ENCODE measurements around the gene GAS5. TPM values are rescaled to one million over a fixed set of nuclear protein-coding genes. Genes with fewer than 3 reads are reported as not detected.

Gene GAS5
- total and polyA plus RNA-seq, 9 of the 15 experiments (the other 6 are each of a cell fraction or from before 2014, with no cell fraction given), result 565 to 1,860 (median 1,006) TPM

DNA sequence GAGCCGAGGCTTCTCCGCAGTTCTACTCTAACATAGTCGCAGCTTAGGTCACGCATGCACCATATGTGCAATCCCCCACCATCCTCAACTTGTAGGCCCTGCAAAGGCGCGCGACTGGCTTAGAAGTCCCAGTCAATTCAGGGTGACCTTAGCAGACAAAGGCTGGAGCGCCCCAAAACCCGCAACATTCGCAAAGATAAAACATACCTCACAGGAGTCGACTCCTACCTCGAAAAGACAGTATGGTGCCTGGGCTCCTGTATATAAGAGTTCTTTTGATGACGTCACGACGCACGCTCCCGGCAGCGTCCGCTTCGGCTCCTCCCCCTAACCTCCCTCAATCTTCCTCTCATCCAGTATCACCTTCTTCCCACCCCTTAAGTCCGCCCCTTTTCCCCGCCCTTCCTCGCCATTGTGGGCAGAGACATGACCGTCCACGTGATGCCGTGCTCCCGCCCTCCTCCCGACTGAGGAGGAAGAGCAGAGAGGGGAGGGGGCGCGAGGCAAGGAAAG, at the start of gene GAS5 (continued):
- TF ChIP-seq, protein P1, sequence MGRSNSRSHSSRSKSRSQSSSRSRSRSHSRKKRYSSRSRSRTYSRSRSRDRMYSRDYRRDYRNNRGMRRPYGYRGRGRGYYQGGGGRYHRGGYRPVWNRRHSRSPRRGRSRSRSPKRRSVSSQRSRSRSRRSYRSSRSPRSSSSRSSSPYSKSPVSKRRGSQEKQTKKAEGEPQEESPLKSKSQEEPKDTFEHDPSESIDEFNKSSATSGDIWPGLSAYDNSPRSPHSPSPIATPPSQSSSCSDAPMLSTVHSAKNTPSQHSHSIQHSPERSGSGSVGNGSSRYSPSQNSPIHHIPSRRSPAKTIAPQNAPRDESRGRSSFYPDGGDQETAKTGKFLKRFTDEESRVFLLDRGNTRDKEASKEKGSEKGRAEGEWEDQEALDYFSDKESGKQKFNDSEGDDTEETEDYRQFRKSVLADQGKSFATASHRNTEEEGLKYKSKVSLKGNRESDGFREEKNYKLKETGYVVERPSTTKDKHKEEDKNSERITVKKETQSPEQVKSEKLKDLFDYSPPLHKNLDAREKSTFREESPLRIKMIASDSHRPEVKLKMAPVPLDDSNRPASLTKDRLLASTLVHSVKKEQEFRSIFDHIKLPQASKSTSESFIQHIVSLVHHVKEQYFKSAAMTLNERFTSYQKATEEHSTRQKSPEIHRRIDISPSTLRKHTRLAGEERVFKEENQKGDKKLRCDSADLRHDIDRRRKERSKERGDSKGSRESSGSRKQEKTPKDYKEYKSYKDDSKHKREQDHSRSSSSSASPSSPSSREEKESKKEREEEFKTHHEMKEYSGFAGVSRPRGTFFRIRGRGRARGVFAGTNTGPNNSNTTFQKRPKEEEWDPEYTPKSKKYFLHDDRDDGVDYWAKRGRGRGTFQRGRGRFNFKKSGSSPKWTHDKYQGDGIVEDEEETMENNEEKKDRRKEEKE (IDR thresholded peaks at IDR 0.05; ENCODE audit: borderline replicate concordance in 1 of 2, control insufficient read depth in 1 of 2, low read depth in 2 of 2, low read length in 1 of 2), result peak in 1 of 2 experiments; percentile 74; a peak in 1 of 4 replicates
- TF ChIP-seq SMARCA4 (IDR thresholded peaks at IDR 0.05) (no peak), ZNF41 (CRISPR knock-in tag; conservative IDR thresholded peaks at IDR 0.05) (peak; percentile 23; the same call in 1 of the 2 replicates), ZNF175 (CRISPR knock-in tag; IDR thresholded peaks at IDR 0.05; ENCODE audit: low read depth) (peak; percentile 85), ZNF830 (CRISPR knock-in tag; IDR thresholded peaks at IDR 0.05) (peak; percentile 98), ZNF253 (CRISPR knock-in tag; conservative IDR thresholded peaks at IDR 0.05) (no peak), ZNF695 (CRISPR knock-in tag; IDR thresholded peaks at IDR 0.05) (no peak), ETV5 (CRISPR knock-in tag; IDR thresholded peaks at IDR 0.05; ENCODE audit: low read depth) (no peak; the same call in 1 of the 2 replicates), ZNF23 (CRISPR knock-in tag; IDR thresholded peaks at IDR 0.05) (no peak), PHF21A (IDR thresholded peaks at IDR 0.05; ENCODE audit: borderline replicate concordance, low read depth) (no peak; the same call in 1 of the 2 replicates), SIN3B (IDR thresholded peaks at IDR 0.05; ENCODE audit: low read depth) (peak; percentile 75), BRD4 (IDR thresholded peaks at IDR 0.05) (peak; percentile 90), U2AF1 (optimal IDR thresholded peaks at IDR 0.05; ENCODE audit: low read depth, low read length) (no peak), ZNF217 (CRISPR knock-in tag; IDR thresholded peaks at IDR 0.05) (no peak), NFRKB (IDR thresholded peaks at IDR 0.05; ENCODE audit: low read depth) (peak; percentile 96)
- TF ChIP-seq, protein P2, sequence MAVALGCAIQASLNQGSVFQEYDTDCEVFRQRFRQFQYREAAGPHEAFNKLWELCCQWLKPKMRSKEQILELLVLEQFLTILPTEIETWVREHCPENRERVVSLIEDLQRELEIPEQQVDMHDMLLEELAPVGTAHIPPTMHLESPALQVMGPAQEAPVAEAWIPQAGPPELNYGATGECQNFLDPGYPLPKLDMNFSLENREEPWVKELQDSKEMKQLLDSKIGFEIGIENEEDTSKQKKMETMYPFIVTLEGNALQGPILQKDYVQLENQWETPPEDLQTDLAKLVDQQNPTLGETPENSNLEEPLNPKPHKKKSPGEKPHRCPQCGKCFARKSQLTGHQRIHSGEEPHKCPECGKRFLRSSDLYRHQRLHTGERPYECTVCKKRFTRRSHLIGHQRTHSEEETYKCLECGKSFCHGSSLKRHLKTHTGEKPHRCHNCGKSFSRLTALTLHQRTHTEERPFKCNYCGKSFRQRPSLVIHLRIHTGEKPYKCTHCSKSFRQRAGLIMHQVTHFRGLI (CRISPR knock-in tag; IDR thresholded peaks at IDR 0.05), result no peak
- TF ChIP-seq, protein P3, sequence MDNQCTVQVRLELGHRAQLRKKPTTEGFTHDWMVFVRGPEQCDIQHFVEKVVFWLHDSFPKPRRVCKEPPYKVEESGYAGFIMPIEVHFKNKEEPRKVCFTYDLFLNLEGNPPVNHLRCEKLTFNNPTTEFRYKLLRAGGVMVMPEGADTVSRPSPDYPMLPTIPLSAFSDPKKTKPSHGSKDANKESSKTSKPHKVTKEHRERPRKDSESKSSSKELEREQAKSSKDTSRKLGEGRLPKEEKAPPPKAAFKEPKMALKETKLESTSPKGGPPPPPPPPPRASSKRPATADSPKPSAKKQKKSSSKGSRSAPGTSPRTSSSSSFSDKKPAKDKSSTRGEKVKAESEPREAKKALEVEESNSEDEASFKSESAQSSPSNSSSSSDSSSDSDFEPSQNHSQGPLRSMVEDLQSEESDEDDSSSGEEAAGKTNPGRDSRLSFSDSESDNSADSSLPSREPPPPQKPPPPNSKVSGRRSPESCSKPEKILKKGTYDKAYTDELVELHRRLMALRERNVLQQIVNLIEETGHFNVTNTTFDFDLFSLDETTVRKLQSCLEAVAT (IDR thresholded peaks at IDR 0.05), result peak; percentile 85 to 93
- TF ChIP-seq, protein P4, sequence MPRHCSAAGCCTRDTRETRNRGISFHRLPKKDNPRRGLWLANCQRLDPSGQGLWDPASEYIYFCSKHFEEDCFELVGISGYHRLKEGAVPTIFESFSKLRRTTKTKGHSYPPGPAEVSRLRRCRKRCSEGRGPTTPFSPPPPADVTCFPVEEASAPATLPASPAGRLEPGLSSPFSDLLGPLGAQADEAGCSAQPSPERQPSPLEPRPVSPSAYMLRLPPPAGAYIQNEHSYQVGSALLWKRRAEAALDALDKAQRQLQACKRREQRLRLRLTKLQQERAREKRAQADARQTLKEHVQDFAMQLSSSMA (CRISPR knock-in tag; IDR thresholded peaks at IDR 0.05), result peak; percentile 81
- TF ChIP-seq, protein P5, sequence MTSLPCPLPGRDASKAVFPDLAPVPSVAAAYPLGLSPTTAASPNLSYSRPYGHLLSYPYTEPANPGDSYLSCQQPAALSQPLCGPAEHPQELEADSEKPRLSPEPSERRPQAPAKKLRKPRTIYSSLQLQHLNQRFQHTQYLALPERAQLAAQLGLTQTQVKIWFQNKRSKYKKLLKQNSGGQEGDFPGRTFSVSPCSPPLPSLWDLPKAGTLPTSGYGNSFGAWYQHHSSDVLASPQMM (CRISPR knock-in tag; IDR thresholded peaks at IDR 0.05), result no peak
- TF ChIP-seq, protein P6, sequence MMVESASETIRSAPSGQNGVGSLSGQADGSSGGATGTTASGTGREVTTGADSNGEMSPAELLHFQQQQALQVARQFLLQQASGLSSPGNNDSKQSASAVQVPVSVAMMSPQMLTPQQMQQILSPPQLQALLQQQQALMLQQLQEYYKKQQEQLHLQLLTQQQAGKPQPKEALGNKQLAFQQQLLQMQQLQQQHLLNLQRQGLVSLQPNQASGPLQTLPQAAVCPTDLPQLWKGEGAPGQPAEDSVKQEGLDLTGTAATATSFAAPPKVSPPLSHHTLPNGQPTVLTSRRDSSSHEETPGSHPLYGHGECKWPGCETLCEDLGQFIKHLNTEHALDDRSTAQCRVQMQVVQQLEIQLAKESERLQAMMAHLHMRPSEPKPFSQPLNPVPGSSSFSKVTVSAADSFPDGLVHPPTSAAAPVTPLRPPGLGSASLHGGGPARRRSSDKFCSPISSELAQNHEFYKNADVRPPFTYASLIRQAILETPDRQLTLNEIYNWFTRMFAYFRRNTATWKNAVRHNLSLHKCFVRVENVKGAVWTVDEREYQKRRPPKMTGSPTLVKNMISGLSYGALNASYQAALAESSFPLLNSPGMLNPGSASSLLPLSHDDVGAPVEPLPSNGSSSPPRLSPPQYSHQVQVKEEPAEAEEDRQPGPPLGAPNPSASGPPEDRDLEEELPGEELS (CRISPR knock-in tag; IDR thresholded peaks at IDR 0.05; ENCODE audit: borderline replicate concordance), result no peak; the same call in 1 of the 2 replicates
